Nephron progenitor cell (in vitro differentiated cells): ENCODE measurements around the gene BBS7.

Experiments
- DNase-seq: peaks from one replicate; pipeline ENCODE4 v3.0.0; 2021
- H3K27ac Mint-ChIP-seq: 2 replicates; pipeline ENCODE4 v1.8.0; 2021; ENCODE audit warnings: mild to moderate bottlenecking, moderate library complexity, mixed read lengths
- H3K27me3 Mint-ChIP-seq: 2 replicates; pipeline ENCODE4 v1.8.0; 2021; ENCODE audit warnings: mild to moderate bottlenecking, low read depth, mixed read lengths; ENCODE audit not compliant: poor library complexity
- H3K36me3 Mint-ChIP-seq: 2 replicates; pipeline ENCODE4 v1.8.0; 2021; ENCODE audit warnings: low read depth, mixed read lengths
- H3K4me1 Mint-ChIP-seq: 2 replicates; pipeline ENCODE4 v1.8.0; 2021; ENCODE audit warnings: mixed read lengths
- H3K4me3 Mint-ChIP-seq: 2 replicates; pipeline ENCODE4 v1.8.0; 2021; ENCODE audit warnings: mild to moderate bottlenecking, moderate library complexity, mixed read lengths
- H3K9me3 Mint-ChIP-seq: 2 replicates; pipeline ENCODE4 v1.8.0; 2021; ENCODE audit warnings: mild to moderate bottlenecking, moderate library complexity, mixed read lengths
- CTCF ChIP-seq: fragments of 200-600 bp; sonication (generic); IDR thresholded peaks from 2 replicates; pipeline ENCODE4 v1.5.0; 2021; ENCODE audit warnings: antibody characterized with exemption

BBS7 gene

GRCh38 chr4:121784401-121784800 lies 85.9 kb downstream of the BBS7 start:
- no peaks in the 10 kb centered on the region for H3K4me1 Mint-ChIP-seq

GRCh38 chr4:121783210-121783609 lies 87.1 kb downstream of the BBS7 start:
- H3K9me3 Mint-ChIP-seq = no peaks in the 10 kb centered on the region
- H3K36me3 Mint-ChIP-seq = no peaks in the 10 kb centered on the region
- H3K27ac Mint-ChIP-seq = no peak overlapping the region
- no peaks in the 10 kb centered on the region for H3K4me1 Mint-ChIP-seq
- peaks cover 24% of the 10 kb centered on the region for H3K27me3 Mint-ChIP-seq
- DNase-seq = no peak
- no peak for TF ChIP-seq CTCF
- H3K4me3 Mint-ChIP-seq = no peak overlapping the region

More at GRCh38 chr4:121784401-121784800, 85.9 kb downstream of the BBS7 start:
- Mint-ChIP-seq H3K4me3 (no peak overlapping the region), H3K27ac (no peak overlapping the region), H3K9me3 (no peaks in the 10 kb centered on the region), H3K27me3 (peaks cover 24% of the 10 kb centered on the region), H3K36me3 (no peaks in the 10 kb centered on the region)
- TF ChIP-seq CTCF = no peak
- no peak for DNase-seq

- Mint-ChIP-seq H3K4me1 (peaks cover 9% of the 10 kb centered on the region), H3K27ac (no peak overlapping the region), H3K27me3 (peaks cover 17% of the 10 kb centered on the region), H3K36me3 (no peaks in the 10 kb centered on the region), H3K4me3 (no peak overlapping the region), H3K9me3 (no peaks in the 10 kb centered on the region)
- TF ChIP-seq CTCF = no peak
- DNase-seq = no peak
Observed at GRCh38 chr4:121778991-121779628, 91.2 kb downstream of the BBS7 start.

GRCh38 chr4:121777625-121778024 lies 92.6 kb downstream of the BBS7 start:
- Mint-ChIP-seq H3K36me3 (no peaks in the 10 kb centered on the region), H3K27ac (no peak overlapping the region), H3K27me3 (peaks cover 20% of the 10 kb centered on the region), H3K4me1 (peaks cover 9% of the 10 kb centered on the region), H3K9me3 (no peaks in the 10 kb centered on the region), H3K4me3 (no peak overlapping the region)
- DNase-seq = no peak
- TF ChIP-seq CTCF = no peak

GRCh38 chr4:121776610-121777401 lies 93.5 kb downstream of the BBS7 start:
- Mint-ChIP-seq H3K4me3 (no peak overlapping the region), H3K4me1 (peaks cover 9% of the 10 kb centered on the region), H3K27me3 (peaks cover 20% of the 10 kb centered on the region), H3K27ac (no peak overlapping the region), H3K9me3 (no peaks in the 10 kb centered on the region), H3K36me3 (no peaks in the 10 kb centered on the region)
- DNase-seq = no peak
- no peak for TF ChIP-seq CTCF
